Measurements from ENCODE around the gene MSH5.

Gene MSH5

GRCh38 chr6:31730631-31731086 is 9.1 kb upstream of the MSH5 start:
- DNase-seq, result no peak

GRCh38 chr6:31732029-31732428 is 7.8 kb upstream of the MSH5 start:
- DNase-seq, result no peak

GRCh38 chr6:31733734-31734133 is 6.1 kb upstream of the MSH5 start:
- DNase-seq, result no peak

GRCh38 chr6:31734247-31734820 is 5.5 kb upstream of the MSH5 start:
- DNase-seq, result no peak

- peak; percentile 57 for DNase-seq
These were observed 4.9 kb upstream of the MSH5 start for GRCh38 chr6:31734821-31735406.

- DNase-seq, result peak; percentile 65
These were observed 3.6 kb upstream of the MSH5 start, which contains the start of gene CLIC1 for GRCh38 chr6:31736021-31736767. Gene CLIC1, minus strand, starts transcription at chr6:31736530. Its CDS starts 230 bp downstream, at chr6:31736300.

GRCh38 chr6:31736768-31737314 is 3.0 kb upstream of the MSH5 start:
- DNase-seq, result no peak

GRCh38 chr6:31737315-31737990 is 2.4 kb upstream of the MSH5 start:
- DNase-seq, result peak; percentile 84

GRCh38 chr6:31737991-31738979 is 1.5 kb upstream of the MSH5 start:
- peak; percentile 89 for DNase-seq

- DNase-seq, result no peak
These were observed 805 bp downstream of the MSH5 start for GRCh38 chr6:31740397-31741223.

GRCh38 chr6:31741815-31742214 is 2.0 kb downstream of the MSH5 start:
- DNase-seq, result no peak

- DNase-seq, result no peak
These were observed 3.1 kb downstream of the MSH5 start for GRCh38 chr6:31742894-31743293.

GRCh38 chr6:31744422-31744821 is 4.6 kb downstream of the MSH5 start:
- DNase-seq, result no peak

- DNase-seq, result no peak
These were observed 9.7 kb downstream of the MSH5 start for GRCh38 chr6:31749301-31750036.

- no peak for DNase-seq
These were observed 10.7 kb downstream of the MSH5 start for GRCh38 chr6:31750411-31751022.

- DNase-seq, result no peak
These were observed 13.0 kb downstream of the MSH5 start for GRCh38 chr6:31752739-31753319.

- DNase-seq, result no peak
These were observed 18.5 kb downstream of the MSH5 start for GRCh38 chr6:31758281-31758680.

- DNase-seq, result no peak
These were observed 21.0 kb downstream of the MSH5 start for GRCh38 chr6:31760790-31761189.

- DNase-seq, result no peak
These were observed 21.5 kb downstream of the MSH5 start for GRCh38 chr6:31761343-31761742.

Measured in KG1 (cell line).